ENCODE results near the gene PKP4.
"Not testable (repeated sequence)": the region's sequence is repeated elsewhere in the genome, so short reads cannot be mapped to it uniquely, and the experiment has no call there.

The PKP4 gene

GRCh38 chr2:158467248-158467647 is 10.5 kb downstream of the PKP4 start:
- DNase-seq = no peak

- DNase-seq = not testable (repeated sequence)
Observed at GRCh38 chr2:158472829-158473228, 16.1 kb downstream of the PKP4 start.

DNA sequence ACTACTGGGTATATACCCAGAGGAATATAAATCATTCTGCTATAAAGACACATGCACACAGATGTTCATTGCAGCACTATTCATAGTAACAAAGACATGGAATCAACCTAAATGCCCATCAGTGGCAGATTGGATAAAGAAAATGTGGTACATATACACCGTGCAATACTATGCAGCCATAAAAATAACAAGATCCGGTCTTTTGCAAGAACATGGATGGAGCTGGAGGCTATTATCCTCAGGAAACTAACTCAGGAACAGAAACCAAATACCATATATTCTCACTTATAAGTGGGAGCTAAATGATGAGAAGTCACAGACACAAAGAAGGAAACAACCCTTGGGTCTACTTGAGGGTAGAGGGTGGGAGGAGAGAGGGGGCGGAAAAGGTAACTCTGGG is 16.5 kb downstream of the PKP4 start:
- DNase-seq = not testable (repeated sequence)

DNA sequence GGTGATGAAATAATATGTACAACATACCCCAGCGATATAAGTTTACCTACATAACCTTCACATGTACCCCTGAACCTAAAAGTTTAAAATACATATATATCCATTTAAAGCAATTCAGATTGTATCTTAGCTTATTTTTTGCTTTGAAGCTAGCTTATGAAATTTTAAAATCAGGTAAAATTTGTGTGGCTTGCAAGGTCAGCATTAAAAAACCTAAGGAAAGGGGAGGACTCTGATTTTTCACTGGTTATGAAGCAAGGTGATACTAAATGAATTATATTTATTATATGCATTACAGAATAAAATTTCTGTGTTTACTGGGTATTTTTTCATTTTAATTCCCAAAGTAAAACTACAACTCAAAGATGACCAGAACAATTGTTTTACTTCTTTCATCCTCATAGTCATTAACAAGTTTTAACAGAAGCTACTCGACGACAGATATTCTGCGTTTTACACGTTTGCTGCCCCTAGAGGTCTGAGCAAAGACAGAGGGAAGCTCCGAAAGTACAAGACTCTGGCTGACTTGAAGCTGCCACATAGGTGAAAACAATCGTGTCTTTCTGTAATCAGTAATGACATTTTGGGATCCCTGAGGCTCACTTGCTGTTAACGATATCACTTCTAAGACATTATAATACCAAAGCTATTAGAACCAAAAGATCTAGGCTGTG is 17.1 kb downstream of the PKP4 start:
- no peak for DNase-seq

GRCh38 chr2:158474526-158475011 is 17.8 kb downstream of the PKP4 start:
- DNase-seq = not testable (repeated sequence)

DNA sequence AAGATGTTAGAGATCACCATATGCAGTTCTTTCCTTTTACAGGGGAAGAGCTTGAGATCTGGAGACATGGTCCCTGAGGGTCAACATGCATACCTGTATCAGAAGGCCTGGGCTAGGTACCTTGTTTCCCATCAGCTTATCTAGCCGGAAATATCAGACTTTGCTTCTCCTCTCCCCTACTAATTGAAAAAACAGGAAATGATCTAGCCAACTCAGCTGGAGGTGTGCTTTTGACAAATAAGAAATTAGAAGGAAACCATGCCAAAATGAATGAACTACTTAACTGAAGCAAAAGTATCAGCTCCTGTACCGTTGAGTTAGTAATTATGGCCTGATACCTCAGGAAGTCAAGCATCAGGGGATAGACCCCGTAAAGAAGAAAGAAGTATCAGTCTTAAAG is 20.4 kb downstream of the PKP4 start:
- DNase-seq = no peak

DNA sequence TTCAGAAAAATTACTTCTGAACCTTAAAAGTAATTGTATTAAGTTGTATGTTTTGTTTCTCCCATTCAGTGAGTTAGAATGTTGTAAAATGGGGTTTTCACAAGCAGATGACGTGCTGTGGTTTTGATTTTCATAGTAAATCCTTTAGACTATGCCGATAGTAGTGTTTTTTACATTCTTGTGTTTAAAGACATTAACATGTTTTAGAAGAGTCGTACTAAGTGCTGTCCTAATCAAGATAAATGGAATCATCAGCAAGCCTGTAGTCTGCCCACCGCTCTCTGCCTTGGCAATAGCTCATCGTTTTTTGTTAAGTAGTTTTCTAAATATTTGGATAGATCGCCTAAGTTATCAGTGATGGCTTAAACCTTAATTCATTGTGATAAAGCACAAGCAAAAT is 21.5 kb downstream of the PKP4 start:
- no peak for DNase-seq

- DNase-seq = no peak
Observed at GRCh38 chr2:158478816-158479215, 22.1 kb downstream of the PKP4 start.

- no peak for DNase-seq
Observed at GRCh38 chr2:158481116-158481515, 24.4 kb downstream of the PKP4 start.

GRCh38 chr2:158482594-158482993 is 25.8 kb downstream of the PKP4 start:
- DNase-seq = no peak

GRCh38 chr2:158484892-158485556 is 28.3 kb downstream of the PKP4 start:
- no peak for DNase-seq

GRCh38 chr2:158486150-158486969 is 29.6 kb downstream of the PKP4 start:
- no peak for DNase-seq

DNA sequence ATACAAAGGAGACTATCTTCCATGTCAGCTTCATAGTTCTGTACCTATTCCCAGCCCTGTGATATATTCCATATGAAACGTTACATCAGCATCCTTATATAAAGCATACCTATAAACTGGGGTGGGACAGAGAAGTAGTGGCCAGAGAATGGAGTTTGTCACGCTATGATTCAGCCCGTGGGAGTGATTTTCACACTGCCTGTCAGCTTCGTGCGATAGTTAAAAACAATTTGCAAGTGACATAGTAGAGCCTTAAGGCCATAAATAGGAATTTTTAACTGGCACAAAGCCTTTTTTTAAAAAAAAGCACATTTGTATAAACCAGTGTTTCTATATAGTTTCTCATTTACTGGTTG is 30.2 kb downstream of the PKP4 start:
- DNase-seq = no peak

GRCh38 chr2:158487419-158487818 is 30.7 kb downstream of the PKP4 start:
- DNase-seq = no peak

DNA sequence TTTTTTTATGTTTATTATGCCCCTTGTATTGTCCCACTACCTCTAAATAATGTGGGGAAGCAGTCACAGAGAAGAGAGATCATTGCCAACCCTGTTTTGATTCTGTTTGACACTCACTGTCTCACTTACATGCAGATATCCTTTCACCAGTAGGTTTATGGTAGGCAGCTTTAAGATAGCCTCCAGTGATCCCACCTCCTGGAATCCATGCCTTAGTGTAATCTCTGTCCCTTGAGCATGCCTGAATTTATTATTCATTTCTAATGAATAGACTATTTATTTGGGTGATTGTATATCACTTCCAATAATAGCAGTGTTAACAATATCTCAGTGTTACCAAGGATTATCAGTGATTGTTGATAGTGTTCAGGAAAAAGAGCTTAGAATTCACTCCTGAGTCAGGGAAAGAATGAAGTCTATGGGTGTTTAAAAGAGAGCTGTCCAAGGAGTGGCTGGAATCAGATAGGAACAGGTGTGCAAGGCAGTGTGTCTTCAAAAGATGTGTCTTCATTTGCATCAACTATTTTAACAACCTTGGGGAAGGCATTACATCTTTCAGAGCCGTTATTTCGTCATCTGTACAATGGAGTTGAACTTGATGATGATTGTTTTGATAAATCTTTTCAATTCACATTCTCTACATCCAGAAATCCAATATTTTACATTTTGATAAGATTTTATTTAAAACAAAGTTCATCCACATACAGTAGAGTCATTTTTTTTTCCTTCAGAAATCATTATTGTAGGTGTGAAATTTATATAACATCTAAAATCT is 31.9 kb downstream of the PKP4 start:
- DNase-seq = no peak

GRCh38 chr2:158489366-158490112 is 32.8 kb downstream of the PKP4 start:
- no peak for DNase-seq

DNA sequence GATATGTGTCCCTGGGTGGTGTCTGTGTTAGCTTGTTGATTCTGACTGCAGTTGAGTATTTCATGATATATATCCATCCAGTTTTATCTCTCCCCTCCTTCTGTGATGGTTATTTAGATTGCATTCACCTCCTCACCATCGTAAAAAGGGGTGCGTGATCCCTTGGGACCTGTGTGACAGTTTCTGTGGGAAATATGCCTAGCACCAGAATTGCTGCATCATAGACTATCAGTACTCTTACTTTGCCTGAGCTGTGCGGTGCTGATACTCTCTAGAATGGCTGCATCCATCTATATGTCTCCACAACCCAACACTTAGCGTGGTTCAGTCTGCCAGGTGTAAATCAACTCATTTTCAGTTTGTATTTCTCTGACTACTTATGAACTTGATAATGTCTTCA is 34.3 kb downstream of the PKP4 start:
- no peak for DNase-seq

DNA sequence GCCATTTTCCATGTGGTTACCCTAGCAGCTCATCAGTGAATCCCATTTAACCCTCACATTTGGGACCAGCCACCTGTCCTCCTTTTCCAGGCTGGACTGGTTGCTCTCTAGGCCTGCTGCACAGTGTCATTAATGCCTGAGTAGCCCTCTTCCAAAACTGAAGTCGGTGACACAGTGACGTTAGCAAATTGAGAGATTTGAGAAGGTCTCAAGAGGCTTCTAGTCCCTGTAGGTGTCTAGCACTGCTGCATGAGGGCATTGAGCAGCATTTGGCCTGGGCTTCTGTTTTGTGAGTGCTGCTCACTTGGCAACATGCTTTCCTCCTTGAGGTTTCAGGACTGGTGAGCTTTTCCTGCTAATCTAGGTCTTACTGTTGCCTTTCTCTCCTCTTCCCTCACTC is 36.7 kb downstream of the PKP4 start:
- DNase-seq = no peak

DNA sequence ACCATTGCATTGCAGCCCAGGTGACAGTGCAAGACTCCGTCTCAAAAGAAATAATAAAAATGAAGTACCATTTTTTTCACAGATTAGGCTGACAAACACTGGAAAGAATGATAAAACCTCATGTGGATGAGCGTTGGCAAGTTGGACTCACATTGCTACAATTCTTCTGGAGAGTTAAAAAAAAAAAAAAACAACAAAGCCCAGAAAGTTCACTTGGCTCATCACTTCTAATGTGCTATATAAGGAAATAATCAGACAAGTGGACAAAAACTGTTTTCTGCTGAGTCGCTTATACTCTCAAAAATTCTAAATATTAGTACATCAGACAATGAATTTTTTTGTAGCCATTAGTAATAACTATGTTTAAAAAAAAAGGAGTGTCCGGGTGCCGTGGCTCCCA is 38.4 kb downstream of the PKP4 start:
- DNase-seq = no peak

DNA sequence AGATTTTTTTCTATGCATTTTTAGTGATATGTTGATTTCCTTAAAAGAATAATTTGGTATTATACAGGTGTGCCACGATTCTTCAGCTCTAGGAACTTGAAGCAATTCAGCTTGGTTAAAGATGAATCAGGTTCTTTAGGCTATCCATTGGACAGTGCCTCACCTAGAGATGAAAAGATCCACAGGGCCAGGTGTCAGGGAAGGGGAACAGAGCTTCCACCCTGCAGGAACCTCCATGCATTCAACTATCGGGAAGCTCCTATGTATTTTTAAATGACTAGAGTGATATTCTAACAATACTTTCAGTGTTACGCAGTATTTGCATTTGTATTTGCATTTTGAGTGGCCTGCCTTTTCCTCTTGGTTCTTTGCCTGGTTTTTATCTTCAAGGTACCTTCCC is 40.2 kb downstream of the PKP4 start:
- DNase-seq = no peak

DNA sequence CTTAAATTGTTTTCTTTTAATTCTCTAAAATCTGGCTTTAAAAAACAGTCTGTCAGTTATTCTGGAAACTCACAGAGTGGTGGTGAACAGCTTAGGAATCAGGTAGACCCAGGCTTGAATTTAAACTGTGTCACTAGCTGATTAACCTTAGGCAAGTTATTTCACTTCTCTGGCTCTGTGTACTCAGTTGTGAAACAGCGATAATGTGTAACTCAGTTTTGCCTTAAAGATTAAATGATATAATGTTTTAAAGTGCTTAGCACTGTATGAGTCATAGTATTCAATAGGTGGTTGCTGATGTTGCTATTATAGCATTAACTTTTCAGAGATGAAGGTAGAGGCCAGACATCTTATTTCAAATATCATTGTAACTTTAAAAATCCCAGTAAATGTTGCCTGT is 40.7 kb downstream of the PKP4 start:
- DNase-seq = no peak

- DNase-seq = no peak
Observed at GRCh38 chr2:158498043-158498748, 41.4 kb downstream of the PKP4 start.
